Measurements from ENCODE around the gene RIC3. TPM values are rescaled to one million over a fixed set of nuclear protein-coding genes. Genes with fewer than 3 reads are reported as not detected.

The RIC3 gene
- total RNA-seq, 1 experiment from 2014 or later, result not detected

DNA sequence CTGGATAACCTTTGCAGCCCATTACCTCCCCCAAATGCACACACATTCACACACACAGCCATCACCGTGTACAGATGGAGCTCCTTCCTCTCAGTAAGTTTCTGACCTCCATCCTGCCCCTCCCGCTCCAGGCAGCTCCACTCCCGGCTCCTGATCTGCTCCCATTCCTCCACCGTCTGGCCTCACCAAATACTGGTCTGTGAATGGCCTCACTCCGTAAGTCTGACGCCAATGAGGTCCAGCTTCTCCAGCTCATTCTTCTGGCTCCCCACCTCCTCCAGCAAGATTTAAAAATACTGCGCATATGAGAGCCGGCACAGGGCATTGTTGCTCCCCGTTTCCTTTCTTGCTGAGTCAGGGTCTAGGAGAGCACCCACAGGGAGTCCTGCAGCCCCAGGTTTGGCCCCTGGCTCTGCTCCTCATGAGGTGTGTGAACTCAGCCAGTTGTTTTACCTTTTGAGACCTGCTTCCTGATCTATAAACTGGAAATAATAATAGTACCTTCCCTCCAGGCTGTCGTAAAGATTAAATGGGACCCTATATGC is 101.8 kb downstream of the RIC3 start (continued):
- TF ChIP-seq TCF7L2 (IDR thresholded peaks at IDR 0.05; ENCODE audit: borderline replicate concordance, extremely low read depth, insufficient read depth, insufficient read length), result no peak
- TF ChIP-seq CEBPB (IDR thresholded peaks at IDR 0.05; ENCODE audit: low read depth), result no peak
- no peak for TF ChIP-seq ZNF274 (IDR thresholded peaks at IDR 0.05; ENCODE audit: low read depth, low read length)
- no peak for TF ChIP-seq ZFX (IDR thresholded peaks at IDR 0.05)
- no peak for TF ChIP-seq YY1 (IDR thresholded peaks at IDR 0.05; ENCODE audit: extremely low read depth, insufficient replicate concordance, low read depth, low read length)
- TF ChIP-seq EZH2phosphoT487 (IDR thresholded peaks at IDR 0.05; ENCODE audit: borderline replicate concordance), result no peak

DNA sequence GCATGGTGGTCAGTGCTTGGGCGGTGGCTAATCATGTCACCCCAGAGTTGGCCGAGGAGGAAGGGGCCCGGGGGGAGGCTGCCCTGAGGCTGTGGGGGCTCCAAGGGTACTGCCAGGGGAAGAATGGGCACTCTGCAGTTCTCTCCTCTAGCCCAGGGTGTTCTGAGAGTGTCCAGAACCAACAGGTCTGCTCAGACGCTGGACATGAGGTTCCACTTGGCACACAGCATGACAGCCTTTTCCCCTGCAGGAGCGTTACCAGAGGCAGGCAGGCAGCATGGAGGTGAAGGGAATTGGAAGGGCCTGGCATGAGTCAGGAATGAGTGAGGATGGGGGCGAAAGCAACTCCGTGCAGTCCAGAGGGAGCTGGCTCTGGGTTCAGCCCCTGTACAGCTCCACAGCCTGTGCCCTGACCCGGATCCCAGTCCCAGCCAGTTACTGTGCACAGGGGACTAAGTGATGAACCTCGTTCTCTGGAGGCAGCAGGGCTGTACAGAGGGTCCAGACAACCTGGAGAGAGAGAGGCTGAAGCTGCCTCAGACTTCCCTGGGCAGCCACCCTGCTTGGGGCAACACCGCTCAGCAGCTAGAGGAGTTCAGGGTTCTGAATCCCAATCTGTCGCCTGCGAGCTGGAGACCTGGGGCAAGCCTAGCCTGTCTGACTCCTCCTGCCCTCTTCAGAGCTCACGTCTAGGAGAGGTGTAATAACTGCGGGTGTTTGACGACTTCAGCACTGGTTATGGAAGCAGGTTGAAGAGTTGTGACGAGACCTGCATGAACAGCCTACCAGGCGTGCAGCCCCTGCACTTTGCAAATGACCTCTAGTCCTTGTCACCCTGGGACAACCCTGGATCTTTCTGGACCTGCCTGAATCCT is 102.6 kb downstream of the RIC3 start:
- ATAC-seq, result no peak
- POLR2A ChIA-PET, result no interaction called here
- RAD21 ChIA-PET (ENCODE audit: low non-redundant PET in 1 of 2, low total read pairs in 2 of 2, uncharacterized antibody in 2 of 2, unreplicated experiment in 2 of 2), result no interaction called here

More for the DNA sequence above, 102.6 kb downstream of the RIC3 start:
- H3K27ac ChIP-seq (ENCODE audit: low read depth, low read length), result no peak overlapping the region
- no peak for TF ChIP-seq EZH2 (IDR thresholded peaks at IDR 0.05)
- TF ChIP-seq ELF1 (IDR thresholded peaks at IDR 0.05; ENCODE audit: borderline replicate concordance, low read depth), result no peak
- TF ChIP-seq EGR1 (IDR thresholded peaks at IDR 0.05; ENCODE audit: low read depth), result no peak
- TF ChIP-seq, protein P1, sequence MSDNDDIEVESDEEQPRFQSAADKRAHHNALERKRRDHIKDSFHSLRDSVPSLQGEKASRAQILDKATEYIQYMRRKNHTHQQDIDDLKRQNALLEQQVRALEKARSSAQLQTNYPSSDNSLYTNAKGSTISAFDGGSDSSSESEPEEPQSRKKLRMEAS (IDR thresholded peaks at IDR 0.05), result no peak
- no peak for TF ChIP-seq POLR2AphosphoS5 (IDR thresholded peaks at IDR 0.05; ENCODE audit: low read depth, low read length)
- TF ChIP-seq, protein P2, sequence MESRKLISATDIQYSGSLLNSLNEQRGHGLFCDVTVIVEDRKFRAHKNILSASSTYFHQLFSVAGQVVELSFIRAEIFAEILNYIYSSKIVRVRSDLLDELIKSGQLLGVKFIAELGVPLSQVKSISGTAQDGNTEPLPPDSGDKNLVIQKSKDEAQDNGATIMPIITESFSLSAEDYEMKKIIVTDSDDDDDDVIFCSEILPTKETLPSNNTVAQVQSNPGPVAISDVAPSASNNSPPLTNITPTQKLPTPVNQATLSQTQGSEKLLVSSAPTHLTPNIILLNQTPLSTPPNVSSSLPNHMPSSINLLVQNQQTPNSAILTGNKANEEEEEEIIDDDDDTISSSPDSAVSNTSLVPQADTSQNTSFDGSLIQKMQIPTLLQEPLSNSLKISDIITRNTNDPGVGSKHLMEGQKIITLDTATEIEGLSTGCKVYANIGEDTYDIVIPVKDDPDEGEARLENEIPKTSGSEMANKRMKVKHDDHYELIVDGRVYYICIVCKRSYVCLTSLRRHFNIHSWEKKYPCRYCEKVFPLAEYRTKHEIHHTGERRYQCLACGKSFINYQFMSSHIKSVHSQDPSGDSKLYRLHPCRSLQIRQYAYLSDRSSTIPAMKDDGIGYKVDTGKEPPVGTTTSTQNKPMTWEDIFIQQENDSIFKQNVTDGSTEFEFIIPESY (IDR thresholded peaks at IDR 0.05; ENCODE audit: extremely low read depth, insufficient replicate concordance, low read length), result no peak
- no peak for TF ChIP-seq RAD21 (IDR thresholded peaks at IDR 0.05; ENCODE audit: low read depth)
- TF ChIP-seq EZH2phosphoT487 (IDR thresholded peaks at IDR 0.05; ENCODE audit: borderline replicate concordance), result no peak
- no peak for TF ChIP-seq JUND (IDR thresholded peaks at IDR 0.05)
- no peak for TF ChIP-seq CEBPB (IDR thresholded peaks at IDR 0.05; ENCODE audit: low read depth)
- no peak for TF ChIP-seq CBX3 (IDR thresholded peaks at IDR 0.05; ENCODE audit: low read depth)
- TF ChIP-seq TCF7L2 (IDR thresholded peaks at IDR 0.05; ENCODE audit: borderline replicate concordance, extremely low read depth, insufficient read depth, insufficient read length), result no peak
- TF ChIP-seq SIN3A (IDR thresholded peaks at IDR 0.05; ENCODE audit: low read depth), result no peak
- H3K9me3 ChIP-seq (ENCODE audit: control insufficient read depth in 1 of 2, insufficient read depth in 1 of 2, low read depth in 1 of 2, low read length in 2 of 2), result no peaks in the 10 kb centered on the region
- no peaks in the 10 kb centered on the region for H3K36me3 ChIP-seq (ENCODE audit: control insufficient read depth in 1 of 2, insufficient read depth in 2 of 2, low read length in 2 of 2)
- no peaks in the 10 kb centered on the region for H3K9me2 ChIP-seq (ENCODE audit: insufficient read depth)
- no peak overlapping the region for H3K4me3 ChIP-seq (replicated peaks in 1 of 2; ENCODE audit: low read depth in 1 of 2, low read length in 2 of 2)
- DNase-seq (ENCODE audit: low read depth, low spot score), result no peak
- H3K27me3 ChIP-seq (ENCODE audit: insufficient read depth, low read length), result no peaks in the 10 kb centered on the region
- no peak overlapping the region for H2AFZ ChIP-seq (ENCODE audit: low read depth, low read length, poor library complexity, severe bottlenecking)
- BruUV-seq (replicated peaks), result no TSS peak
- CTCF ChIA-PET, result interaction anchor here (1.0 kb wide), 1 partner anchor 24 kb away, joined by 3 read pairs; no protein-coding TSS in a partner anchor
- H4K20me1 ChIP-seq (ENCODE audit: insufficient read depth), result no peaks in the 10 kb centered on the region
- peaks cover 14 to 15% of the 10 kb centered on the region in 2 experiments for H3K4me1 ChIP-seq (ENCODE audit: control insufficient read depth in 1 of 2, insufficient read depth in 2 of 2, low read length in 2 of 2)
- no peak overlapping the region for H3K4me2 ChIP-seq (ENCODE audit: low read length)
- intact Hi-C loops (cut with micrococcal nuclease), result no loop called here
- no peak overlapping the region for H3K9ac ChIP-seq (ENCODE audit: low read length)
- no peaks in the 10 kb centered on the region for H3K79me2 ChIP-seq (ENCODE audit: insufficient read depth, low read length)
